OCI-LY3 (cell line): ENCODE measurements around the gene DHRSX.

ENCODE experiments used
- H2AFZ ChIP-seq: fragments of 200-600, 300-600 bp; shearing (Covaris generic); 2 replicates; pipeline ENCODE4 v1.6.0; 2014; ENCODE audit warnings: antibody characterized with exemption, low read depth, low read length
- H3K27ac ChIP-seq: fragments of 200-600, 300-600 bp; sonication (generic); 2 replicates; pipeline ENCODE4 v1.5.1; 2014; ENCODE audit warnings: mild to moderate bottlenecking, low read length, moderate library complexity, mixed read lengths
- H3K27me3 ChIP-seq: fragments of 200-600, 300-600 bp; sonication (generic); 2 replicates; pipeline ENCODE4 v1.6.1; 2014; ENCODE audit warnings: low read depth, low read length, mixed read lengths
- H3K36me3 ChIP-seq: fragments of 200-600, 300-600 bp; sonication (generic); replicated peaks from 2 replicates; pipeline ENCODE3; 2014; ENCODE audit warnings: low read depth, low read length, mixed read lengths
- H3K4me1 ChIP-seq: fragments of 300-600, 200-600 bp; sonication (generic); 2 replicates; pipeline ENCODE4 v1.6.1; 2014; ENCODE audit warnings: low read length, mixed read lengths
- H3K4me2 ChIP-seq: fragments of 200-600, 300-600 bp; sonication (generic); 2 replicates; pipeline ENCODE4 v1.6.1; 2014; ENCODE audit warnings: low read length, mixed read lengths
- H3K4me3 ChIP-seq: fragments of 300-600, 200-600 bp; sonication (generic); 2 replicates; pipeline ENCODE4 v1.5.1; 2014; ENCODE audit warnings: antibody characterized with exemption, mild to moderate bottlenecking, low read length, moderate library complexity
- H3K79me2 ChIP-seq: fragments of 300-600, 200-600 bp; shearing (Covaris generic); 2 replicates; pipeline ENCODE4 v1.6.1; 2014; ENCODE audit warnings: mild to moderate bottlenecking, low read length, mixed read lengths
- H3K9ac ChIP-seq: fragments of 300-600, 200-600 bp; shearing (Covaris generic); 2 replicates; pipeline ENCODE4 v1.6.0; 2014; ENCODE audit warnings: mild to moderate bottlenecking, low read length, moderate library complexity
- H3K9me3 ChIP-seq: fragments of 200-600, 300-600 bp; shearing (Covaris generic); 2 replicates; pipeline ENCODE4 v1.6.1; 2014; ENCODE audit warnings: low read length, mixed read lengths; ENCODE audit not compliant: insufficient read depth
- H4K20me1 ChIP-seq: fragments of 200-600, 300-600 bp; sonication (generic); 2 replicates; pipeline ENCODE4 v1.6.1; 2016; ENCODE audit warnings: low read length, mixed read lengths; ENCODE audit not compliant: insufficient read depth
- CTCF ChIP-seq: fragments of 200-600, 300-600 bp; sonication (generic); IDR thresholded peaks from 2 replicates; pipeline ENCODE4 v1.5.1; 2014; ENCODE audit warnings: antibody characterized with exemption, low read length, low read depth
- EZH2phosphoT487 ChIP-seq: fragments of 200-600 bp; shearing (Covaris generic); IDR thresholded peaks from 2 replicates; pipeline ENCODE4 v1.6.1; 2018; ENCODE audit warnings: antibody characterized with exemption, mixed run types, low read depth

The DHRSX gene

DNA sequence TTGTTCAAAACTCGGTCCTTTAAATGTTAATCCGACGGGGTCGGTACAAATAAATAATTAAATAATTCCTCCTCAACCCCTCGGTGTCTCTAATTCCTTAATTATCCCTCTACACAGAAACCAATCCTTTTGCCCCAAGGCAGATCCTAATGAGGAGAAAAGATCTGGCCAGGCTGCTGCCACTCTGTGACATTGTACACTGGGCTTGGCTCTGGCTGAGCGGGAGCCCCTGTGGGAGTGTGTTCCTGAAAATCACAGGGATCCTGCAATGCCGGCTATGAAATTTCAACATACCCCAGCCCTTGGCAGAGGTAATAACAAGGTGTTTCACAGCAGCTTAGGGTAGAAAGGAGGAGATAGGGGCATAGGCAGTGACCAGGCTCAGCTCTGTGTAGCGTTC lies 96.0 kb downstream of the DHRSX start:
- Histone ChIP-seq H4K20me1 (0 out of 2 replicates have a peak, but pooled peaks cover 5% of the 10 kb centered on the region), H2AFZ (no peak overlapping the region), H3K9me3 (peaks cover 9% of the 10 kb centered on the region), H3K4me2 (no peak overlapping the region), H3K27me3 (no peaks in the 10 kb centered on the region), H3K27ac (no peak overlapping the region), H3K4me1 (no peaks in the 10 kb centered on the region), H3K79me2 (no peaks in the 10 kb centered on the region; the same call in 1 of the 2 replicates), H3K36me3 (peaks cover 56% of the 10 kb centered on the region), H3K9ac (no peak overlapping the region), H3K4me3 (no peak overlapping the region)
- TF ChIP-seq CTCF: no peak
- TF ChIP-seq EZH2phosphoT487: no peak

GRCh38 chrX:2402361-2402690 lies 98.5 kb downstream of the DHRSX start:
- Histone ChIP-seq H2AFZ (no peak overlapping the region), H4K20me1 (0 out of 2 replicates have a peak, but pooled peaks cover 5% of the 10 kb centered on the region), H3K4me2 (no peak overlapping the region), H3K79me2 (no peaks in the 10 kb centered on the region; the same call in 1 of the 2 replicates), H3K4me1 (no peaks in the 10 kb centered on the region), H3K9me3 (peaks cover 6% of the 10 kb centered on the region), H3K27ac (no peak overlapping the region), H3K36me3 (peaks cover 40% of the 10 kb centered on the region), H3K4me3 (no peak overlapping the region), H3K9ac (no peak overlapping the region), H3K27me3 (no peaks in the 10 kb centered on the region)
- no peak for TF ChIP-seq EZH2phosphoT487
- TF ChIP-seq CTCF: no peak

GRCh38 chrX:2401590-2402360 lies 99.0 kb downstream of the DHRSX start:
- no peak for TF ChIP-seq EZH2phosphoT487
- TF ChIP-seq CTCF: no peak
- H3K9me3 ChIP-seq: 0 out of 2 replicates have a peak, but pooled peaks cover under 1% of the 10 kb centered on the region
- H3K4me3 ChIP-seq: no peak overlapping the region
- H3K9ac ChIP-seq: no peak overlapping the region
- H3K79me2 ChIP-seq: no peaks in the 10 kb centered on the region; the same call in 1 of the 2 replicates
- H3K4me2 ChIP-seq: no peak overlapping the region
- 0 out of 2 replicates have a peak, but pooled peaks cover 5% of the 10 kb centered on the region for H4K20me1 ChIP-seq
- H3K27ac ChIP-seq: no peak overlapping the region
- peaks cover 35% of the 10 kb centered on the region for H3K36me3 ChIP-seq
- no peaks in the 10 kb centered on the region for H3K4me1 ChIP-seq
- no peak overlapping the region for H2AFZ ChIP-seq
- no peaks in the 10 kb centered on the region for H3K27me3 ChIP-seq

- Histone ChIP-seq H3K9ac (no peak overlapping the region), H3K27me3 (no peaks in the 10 kb centered on the region), H3K4me1 (no peaks in the 10 kb centered on the region), H3K9me3 (no peaks in the 10 kb centered on the region), H4K20me1 (0 out of 2 replicates have a peak, but pooled peaks cover 5% of the 10 kb centered on the region), H3K27ac (no peak overlapping the region), H3K4me2 (no peak overlapping the region), H3K4me3 (no peak overlapping the region), H3K36me3 (peaks cover 32% of the 10 kb centered on the region), H3K79me2 (no peaks in the 10 kb centered on the region; the same call in 1 of the 2 replicates), H2AFZ (no peak overlapping the region)
- TF ChIP-seq EZH2phosphoT487: no peak
- no peak for TF ChIP-seq CTCF
Observed at GRCh38 chrX:2401201-2401589, 99.6 kb downstream of the DHRSX start.
